ENCODE data around the gene TPGS2.

GRCh38 chr18:36777566-36777965 is 51.2 kb downstream of the TPGS2 start:
- TF ChIP-seq CTCF (IDR thresholded peaks at IDR 0.05) (no peak), POLR2A (IDR thresholded peaks at IDR 0.05) (no peak), POLR2AphosphoS5 (IDR thresholded peaks at IDR 0.05) (no peak), EP300 (IDR thresholded peaks at IDR 0.05; ENCODE audit: low read depth) (no peak)
